ENCODE data around the gene EPHB1. TPM values are rescaled to one million over a fixed set of nuclear protein-coding genes. Genes with fewer than 3 reads are reported as not detected.

Gene EPHB1
- polyA plus RNA-seq, 3 donors: 0.06 to 0.55 TPM; not detected in 1

- 100% methylated on average over 4 of the region's 5 CpGs for WGBS (ENCODE audit: insufficient coverage)
Observed at GRCh38 chr3:134896141-134896540, 101.1 kb downstream of the EPHB1 start.

GRCh38 chr3:134896696-134897095 is 101.6 kb downstream of the EPHB1 start:
- Mint-ChIP-seq H3K27me3 (ENCODE audit: low read depth in 3 of 3) (peaks cover 6 to 10% (median 6%) of the 10 kb centered on the region in 3 donors), H3K27ac (no peak overlapping the region), H3K36me3 (no peaks in the 10 kb centered on the region), H3K4me3 (no peak overlapping the region), H3K4me1 (no peaks in the 10 kb centered on the region), H3K9me3 (peaks cover 0 to 7% (median 2%) of the 10 kb centered on the region in 7 donors)
- H3K4me1 ChIP-seq (ENCODE audit: control insufficient read depth in 1 of 2, insufficient read depth in 2 of 2, low read length in 2 of 2): no peaks in the 10 kb centered on the region
- no peaks in the 10 kb centered on the region for H3K9me3 ChIP-seq (replicated peaks in 1 of 2; ENCODE audit: control insufficient read depth in 1 of 2, insufficient read depth in 1 of 2, low read length in 2 of 2)
- H3K9ac ChIP-seq (ENCODE audit: insufficient read depth, low read length, poor library complexity, severe bottlenecking): no peak overlapping the region
- H3K4me2 ChIP-seq (replicated peaks; ENCODE audit: extremely low read depth, low read length, poor library complexity, severe bottlenecking): no peak overlapping the region
- no peaks in the 10 kb centered on the region for H3K79me2 ChIP-seq (ENCODE audit: insufficient read depth, low read length)
- no peak overlapping the region for H2AFZ ChIP-seq (ENCODE audit: insufficient read depth, low read depth, low read length, poor library complexity, severe bottlenecking)
- WGBS (ENCODE audit: insufficient coverage): 96% methylated on average over 7 of the region's 8 CpGs
- intact Hi-C loops (cut with micrococcal nuclease): no loop called here
- no peak overlapping the region for H3K27ac ChIP-seq (ENCODE audit: low read depth in 1 of 2, low read length in 2 of 2)
- no peak for TF ChIP-seq CTCF (IDR thresholded peaks at IDR 0.05)
- no peak for DNase-seq
- no peaks in the 10 kb centered on the region for H3K36me3 ChIP-seq (replicated peaks in 1 of 2; ENCODE audit: control insufficient read depth in 1 of 2, insufficient read depth in 2 of 2, low read length in 2 of 2)
- no peak overlapping the region for H3K4me3 ChIP-seq (replicated peaks in 1 of 3; ENCODE audit: low read depth in 2 of 3, low read length in 3 of 3)
- H4K20me1 ChIP-seq (ENCODE audit: insufficient read depth, low read length): no peaks in the 10 kb centered on the region
- no peaks in the 10 kb centered on the region for H3K27me3 ChIP-seq (ENCODE audit: control insufficient read depth in 2 of 2, insufficient read depth in 2 of 2, low read length in 2 of 2)

More at GRCh38 chr3:134896141-134896540, 101.1 kb downstream of the EPHB1 start:
- Mint-ChIP-seq H3K27ac (no peak overlapping the region), H3K27me3 (ENCODE audit: low read depth in 3 of 3) (peaks cover 2 to 9% (median 4%) of the 10 kb centered on the region in 3 donors), H3K36me3 (no peaks in the 10 kb centered on the region), H3K4me1 (no peaks in the 10 kb centered on the region), H3K4me3 (no peak overlapping the region), H3K9me3 (peaks cover 0 to 8% (median 3%) of the 10 kb centered on the region in 7 donors)
- Histone ChIP-seq H3K4me1 (ENCODE audit: control insufficient read depth in 1 of 2, insufficient read depth in 2 of 2, low read length in 2 of 2) (no peaks in the 10 kb centered on the region), H2AFZ (ENCODE audit: insufficient read depth, low read depth, low read length, poor library complexity, severe bottlenecking) (no peak overlapping the region), H3K9ac (ENCODE audit: insufficient read depth, low read length, poor library complexity, severe bottlenecking) (no peak overlapping the region), H3K4me3 (replicated peaks in 1 of 3; ENCODE audit: low read depth in 2 of 3, low read length in 3 of 3) (no peak overlapping the region), H3K27ac (ENCODE audit: low read depth in 1 of 2, low read length in 2 of 2) (no peak overlapping the region), H3K79me2 (ENCODE audit: insufficient read depth, low read length) (no peaks in the 10 kb centered on the region), H3K36me3 (replicated peaks in 1 of 2; ENCODE audit: control insufficient read depth in 1 of 2, insufficient read depth in 2 of 2, low read length in 2 of 2) (no peaks in the 10 kb centered on the region), H4K20me1 (ENCODE audit: insufficient read depth, low read length) (no peaks in the 10 kb centered on the region), H3K4me2 (replicated peaks; ENCODE audit: extremely low read depth, low read length, poor library complexity, severe bottlenecking) (no peak overlapping the region), H3K9me3 (replicated peaks in 1 of 2; ENCODE audit: control insufficient read depth in 1 of 2, insufficient read depth in 1 of 2, low read length in 2 of 2) (peaks cover 0 to 2% of the 10 kb centered on the region in 2 donors), H3K27me3 (ENCODE audit: control insufficient read depth in 2 of 2, insufficient read depth in 2 of 2, low read length in 2 of 2) (no peaks in the 10 kb centered on the region)
- intact Hi-C loops (cut with micrococcal nuclease): no loop called here
- TF ChIP-seq CTCF (IDR thresholded peaks at IDR 0.05): no peak
- no peak for DNase-seq
